Right lobe of liver (tissue), 6 donors: ENCODE data around the gene UBL3. TPM values are rescaled to one million over a fixed set of nuclear protein-coding genes. Genes with fewer than 3 reads are reported as not detected.

Experiments
- ATAC-seq, 4 donors: fragments of 200-7000 bp; cut with Tn5 transposase; one replicate each; pipeline ENCODE4 v1.9.1; 2020; ENCODE audit warnings: mild to moderate bottlenecking in 4 of 4, moderate library complexity in 4 of 4
- DNase-seq, 3 donors: peaks; one replicate each; pipeline ENCODE4 v3.0.0-alpha.2; 2020
- H3K27ac ChIP-seq, 3 donors: fragments of 200-600 bp; one replicate each; pipeline ENCODE4 v1.8.0; 2022
- H3K27me3 ChIP-seq, 2 donors: fragments of 200-600 bp; one replicate each; pipeline ENCODE4 v1.8.0; 2022
- H3K36me3 ChIP-seq, 4 donors: fragments of 200-600 bp; sonication (generic) in 1 of 4; one replicate each; pipeline versions ENCODE4 v1.5.1 to v1.8.0; 2017 to 2022; ENCODE audit warnings: control low read depth in 1 of 4
- H3K4me1 ChIP-seq, 4 donors: fragments of 200-600 bp; sonication (generic) in 1 of 4; one replicate each; pipeline versions ENCODE4 v1.5.1 to v1.8.0; 2017 to 2022; ENCODE audit warnings: control low read depth in 1 of 4
- H3K4me3 ChIP-seq, 3 donors: fragments of 200-600 bp; one replicate each; pipeline ENCODE4 v1.8.0; 2022
- H3K9me3 ChIP-seq, 4 donors: fragments of 200-600 bp; sonication (generic) in 1 of 4; one replicate each; pipeline versions ENCODE4 v1.5.1 to v1.8.0; 2017 to 2022; ENCODE audit warnings: control low read depth in 1 of 4
- CTCF ChIP-seq, 4 donors: fragments of 200-600 bp in 3 of 4; fragments of 450-650 bp in 1 of 4; IDR thresholded peaks; one replicate each; pipeline versions ENCODE4 v1.5.1 to v1.8.0; 2016 to 2022; ENCODE audit warnings: antibody characterized with exemption in 4 of 4, mild to moderate bottlenecking in 2 of 4
- POLR2A ChIP-seq: fragments of 450-650 bp; IDR thresholded peaks from one replicate; pipeline ENCODE4 v1.6.1; 2017; ENCODE audit warnings: antibody characterized with exemption, mild to moderate bottlenecking
- WGBS: methylation state at CpG from one replicate; pipeline ENCODE4 v1.1.6; 2018; ENCODE audit warnings: low coverage, low lambda C conversion rate; ENCODE audit not compliant: insufficient coverage; ENCODE audit errors: missing lambda C conversion rate; 5-methylcytosine and 5-hydroxymethylcytosine counted together
- intact Hi-C, 2 donors: fragments of 100-400 bp; cut with DNase I; formaldehyde crosslinking; loops; one replicate each; pipeline versions ENCODE4 v1.11.2 to v1.14.1; 2022
- total RNA-seq, 6 experiments: library from RNA; depleted of rRNA in 2 of 6; stranded (reverse); fragments of >200 nt in 2 of 6; fragmentation: NEBNext Ultra II Directional in 3 of 6; extraction: Animal tissue kit (Norgen Biotek cat#: 25700) in 3 of 6; gene quantifications; one replicate each; pipeline versions ENCODE4 v1.1.0 to v1.2.4, GENCODE V29; 2016 to 2023
- donor health status: DM: no; HTN: yes; CAD: no.
- donor health status: DM: no; HTN: no; CAD: no.
- donor health status: DM: no; HTN: no; CAD: no.
- donor health status: DM: no; HTN: yes; CAD: no.
- donor health status: DM: no; HTN: yes; CAD: no.

Gene UBL3
- total RNA-seq, 6 experiments from 2014 or later = 15.7 to 28.6 (median 23.5) TPM

- WGBS = 84% methylated on average over 6 of the region's 6 CpGs
- ATAC-seq = no peak
These were observed 17.6 kb downstream of the UBL3 start for GRCh38 chr13:29832761-29833298.

GRCh38 chr13:29830000-29830399 lies 20.4 kb downstream of the UBL3 start:
- Histone ChIP-seq H3K4me1 (no peaks in the 10 kb centered on the region), H3K36me3 (no peaks in the 10 kb centered on the region), H3K27me3 (no peaks in the 10 kb centered on the region), H3K27ac (no peak overlapping the region), H3K4me3 (no peak overlapping the region), H3K9me3 (no peaks in the 10 kb centered on the region)
- no peak for DNase-seq
- intact Hi-C loops = no loop called here
- TF ChIP-seq POLR2A (no peak), CTCF (IDR thresholded peaks at IDR 0.05) (no peak)
- no peak for ATAC-seq

More at GRCh38 chr13:29832761-29833298, 17.6 kb downstream of the UBL3 start:
- Histone ChIP-seq H3K9me3 (no peaks in the 10 kb centered on the region), H3K4me3 (no peak overlapping the region), H3K36me3 (no peaks in the 10 kb centered on the region), H3K4me1 (no peaks in the 10 kb centered on the region), H3K27me3 (no peaks in the 10 kb centered on the region), H3K27ac (no peak overlapping the region)
- intact Hi-C loops = no loop called here
- DNase-seq = no peak
- TF ChIP-seq CTCF (IDR thresholded peaks at IDR 0.05) (no peak), POLR2A (no peak)

GRCh38 chr13:29819143-29819542 lies 31.3 kb downstream of the UBL3 start:
- no peaks in the 10 kb centered on the region for H3K27me3 ChIP-seq
- DNase-seq (no peak), ATAC-seq (no peak)
- intact Hi-C loops = no loop called here
- H3K9me3 ChIP-seq = no peaks in the 10 kb centered on the region
- H3K27ac ChIP-seq = no peak overlapping the region
- no peak overlapping the region for H3K4me3 ChIP-seq
- no peak for TF ChIP-seq POLR2A
- no peak for TF ChIP-seq CTCF (IDR thresholded peaks at IDR 0.05)
- H3K36me3 ChIP-seq = no peaks in the 10 kb centered on the region
- H3K4me1 ChIP-seq = peaks cover 0 to 12% (median 2%) of the 10 kb centered on the region in 4 donors
- WGBS = 69% methylated on average over 2 of the region's 2 CpGs

- Histone ChIP-seq H3K4me1 (peaks cover 0 to 12% (median 2%) of the 10 kb centered on the region in 4 donors), H3K27me3 (no peaks in the 10 kb centered on the region), H3K27ac (no peak overlapping the region), H3K4me3 (no peak overlapping the region), H3K36me3 (no peaks in the 10 kb centered on the region), H3K9me3 (no peaks in the 10 kb centered on the region)
- intact Hi-C loops = no loop called here
- 30% methylated on average over 3 of the region's 3 CpGs for WGBS
- no peak for TF ChIP-seq POLR2A
- no peak for TF ChIP-seq CTCF (IDR thresholded peaks at IDR 0.05)
- DNase-seq (no peak), ATAC-seq (peak in 2 of 4 donors; percentile 40 to 54)
These were observed 32.6 kb downstream of the UBL3 start for GRCh38 chr13:29817604-29818378.
